ENCODE results near the gene SKAP1. TPM values are rescaled to one million over a fixed set of nuclear protein-coding genes. Genes with fewer than 3 reads are reported as not detected.
A peak's percentile ranks its signal among the peaks of the same experiment; 100 is the strongest.
"Not testable (repeated sequence)": the region's sequence is repeated elsewhere in the genome, so short reads cannot be mapped to it uniquely, and the experiment has no call there.

The SKAP1 gene
- total RNA-seq, 1 experiment from 2014 or later = not detected

GRCh38 chr17:48192321-48192731, 237.7 kb downstream of the SKAP1 start:
- H3K36me3 ChIP-seq (replicated peaks; ENCODE audit: control insufficient read depth, insufficient read depth, low read length) = no peaks in the 10 kb centered on the region
- H3K27me3 ChIP-seq (ENCODE audit: control insufficient read depth, insufficient read depth, low read length) = no peaks in the 10 kb centered on the region; the same call in 1 of the 2 replicates
- no peak overlapping the region for H3K4me3 ChIP-seq (ENCODE audit: insufficient read depth, low read depth, low read length)
- peak; percentile 43 for DNase-seq

GRCh38 chr17:48191362-48191761, 238.7 kb downstream of the SKAP1 start:
- H3K27me3 ChIP-seq (ENCODE audit: control insufficient read depth, insufficient read depth, low read length) = no peaks in the 10 kb centered on the region; the same call in 1 of the 2 replicates
- no peak for DNase-seq
- no peak overlapping the region for H3K4me3 ChIP-seq (ENCODE audit: insufficient read depth, low read depth, low read length)
- H3K36me3 ChIP-seq (replicated peaks; ENCODE audit: control insufficient read depth, insufficient read depth, low read length) = no peaks in the 10 kb centered on the region

GRCh38 chr17:48190871-48191270, 239.1 kb downstream of the SKAP1 start:
- Histone ChIP-seq H3K27me3 (ENCODE audit: control insufficient read depth, insufficient read depth, low read length) (no peaks in the 10 kb centered on the region; the same call in 1 of the 2 replicates), H3K4me3 (ENCODE audit: insufficient read depth, low read depth, low read length) (no peak overlapping the region), H3K36me3 (replicated peaks; ENCODE audit: control insufficient read depth, insufficient read depth, low read length) (no peaks in the 10 kb centered on the region)
- DNase-seq = no peak

GRCh38 chr17:48187872-48188608, 242.0 kb downstream of the SKAP1 start:
- Histone ChIP-seq H3K27me3 (ENCODE audit: control insufficient read depth, insufficient read depth, low read length) (no peaks in the 10 kb centered on the region; the same call in 1 of the 2 replicates), H3K4me3 (ENCODE audit: insufficient read depth, low read depth, low read length) (no peak overlapping the region), H3K36me3 (replicated peaks; ENCODE audit: control insufficient read depth, insufficient read depth, low read length) (no peaks in the 10 kb centered on the region)
- DNase-seq = no peak

DNA sequence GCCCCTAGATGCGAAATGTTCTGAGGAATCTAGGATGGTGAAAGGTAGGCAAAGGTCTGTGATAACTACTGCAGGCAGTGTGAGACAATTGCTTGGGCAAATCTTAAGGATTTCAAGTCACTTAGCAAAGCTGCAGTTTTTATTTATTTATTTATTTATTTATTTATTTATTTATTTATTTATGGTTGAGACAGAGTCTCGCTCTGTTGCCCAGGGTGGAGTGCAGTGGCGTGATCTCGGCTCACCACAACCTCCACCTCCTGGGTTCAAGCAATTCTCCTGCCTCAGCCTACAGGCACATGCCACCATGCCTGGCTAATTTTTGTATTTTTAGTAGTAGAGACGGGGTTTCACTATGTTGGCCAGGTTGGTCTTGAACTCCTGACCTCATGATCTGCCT, 243.7 kb downstream of the SKAP1 start:
- DNase-seq; H3K4me3 ChIP-seq (ENCODE audit: insufficient read depth, low read depth, low read length); H3K27me3 ChIP-seq (ENCODE audit: control insufficient read depth, insufficient read depth, low read length); H3K36me3 ChIP-seq (replicated peaks; ENCODE audit: control insufficient read depth, insufficient read depth, low read length): not testable (repeated sequence)

DNA sequence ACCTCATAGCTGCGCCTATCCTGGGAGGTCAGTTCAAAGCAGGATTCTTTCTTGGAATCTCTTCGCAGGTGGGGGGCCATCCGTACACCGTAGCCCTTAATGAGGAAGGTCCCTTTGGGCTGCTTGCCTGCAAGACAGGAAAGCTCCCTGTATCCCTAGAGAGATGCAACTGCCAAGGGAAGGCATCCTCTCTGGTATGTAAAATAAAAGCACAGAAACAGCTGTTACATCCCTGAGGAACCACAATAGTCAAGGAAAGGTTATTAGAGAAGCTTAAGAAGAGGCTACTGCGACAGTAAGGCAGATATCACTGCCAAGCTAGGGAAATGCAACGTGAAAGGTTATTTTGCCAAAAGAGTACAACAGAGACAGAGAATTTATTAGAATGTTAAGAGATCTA, 245.3 kb downstream of the SKAP1 start:
- no peaks in the 10 kb centered on the region for H3K36me3 ChIP-seq (replicated peaks; ENCODE audit: control insufficient read depth, insufficient read depth, low read length)
- no peak for DNase-seq
- H3K4me3 ChIP-seq (ENCODE audit: insufficient read depth, low read depth, low read length) = no peak overlapping the region
- H3K27me3 ChIP-seq (ENCODE audit: control insufficient read depth, insufficient read depth, low read length) = no peaks in the 10 kb centered on the region

GRCh38 chr17:48181653-48182052, 248.4 kb downstream of the SKAP1 start:
- peak; percentile 47 for DNase-seq
- Histone ChIP-seq H3K36me3 (replicated peaks; ENCODE audit: control insufficient read depth, insufficient read depth, low read length) (no peaks in the 10 kb centered on the region), H3K4me3 (ENCODE audit: insufficient read depth, low read depth, low read length) (no peak overlapping the region), H3K27me3 (ENCODE audit: control insufficient read depth, insufficient read depth, low read length) (no peaks in the 10 kb centered on the region)

DNA sequence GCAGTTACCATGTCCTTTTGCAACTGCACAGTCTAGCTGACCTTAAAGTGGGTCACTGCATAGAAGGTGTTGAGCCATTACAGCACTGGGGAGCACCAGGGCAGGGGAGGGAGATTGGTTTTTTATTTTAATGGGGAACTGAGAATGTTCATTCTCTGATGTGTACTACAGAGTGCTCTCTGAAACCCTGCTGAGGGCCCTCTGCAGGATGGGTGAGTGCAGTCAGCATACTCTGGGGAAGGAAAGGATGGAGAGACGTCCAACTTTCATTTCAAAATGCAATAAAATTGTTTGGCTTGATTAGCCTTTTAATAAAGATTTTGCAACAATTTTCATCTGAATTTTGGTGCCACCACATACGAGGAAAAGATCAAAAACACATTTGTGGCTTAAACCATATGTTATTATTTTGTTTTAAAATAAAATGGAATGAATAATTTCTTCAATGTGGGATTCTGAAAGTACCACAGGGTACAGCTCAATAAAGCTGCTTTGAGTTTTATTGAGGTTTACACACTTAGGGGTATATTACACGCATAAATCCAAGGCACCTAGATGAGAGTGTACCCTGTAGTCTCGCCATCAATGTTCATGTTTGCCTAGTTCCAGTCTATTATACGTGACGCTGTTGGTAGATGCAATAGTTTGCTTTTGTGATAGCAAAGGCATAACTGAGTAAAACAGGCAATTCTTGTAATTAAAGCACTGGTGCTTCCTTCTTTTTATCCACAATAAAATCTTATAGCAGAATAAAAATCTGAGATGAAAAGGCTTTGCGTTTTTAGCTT, 249.0 kb downstream of the SKAP1 start:
- DNase-seq = no peak
- Histone ChIP-seq H3K36me3 (replicated peaks; ENCODE audit: control insufficient read depth, insufficient read depth, low read length) (no peaks in the 10 kb centered on the region), H3K27me3 (ENCODE audit: control insufficient read depth, insufficient read depth, low read length) (no peaks in the 10 kb centered on the region), H3K4me3 (ENCODE audit: insufficient read depth, low read depth, low read length) (no peak overlapping the region)

GRCh38 chr17:48179071-48179945, 250.7 kb downstream of the SKAP1 start:
- DNase-seq = no peak
- Histone ChIP-seq H3K27me3 (ENCODE audit: control insufficient read depth, insufficient read depth, low read length) (no peaks in the 10 kb centered on the region), H3K4me3 (ENCODE audit: insufficient read depth, low read depth, low read length) (no peak overlapping the region), H3K36me3 (replicated peaks; ENCODE audit: control insufficient read depth, insufficient read depth, low read length) (no peaks in the 10 kb centered on the region)

- no peaks in the 10 kb centered on the region for H3K36me3 ChIP-seq (replicated peaks; ENCODE audit: control insufficient read depth, insufficient read depth, low read length)
- no peaks in the 10 kb centered on the region for H3K27me3 ChIP-seq (ENCODE audit: control insufficient read depth, insufficient read depth, low read length)
- no peak overlapping the region for H3K4me3 ChIP-seq (ENCODE audit: insufficient read depth, low read depth, low read length)
- DNase-seq = no peak
Observed at GRCh38 chr17:48178317-48178716, 251.7 kb downstream of the SKAP1 start.

- DNase-seq = no peak
Observed at GRCh38 chr17:48177816-48178215, 252.2 kb downstream of the SKAP1 start.

GRCh38 chr17:48176471-48176855, 253.6 kb downstream of the SKAP1 start:
- no peaks in the 10 kb centered on the region for H3K36me3 ChIP-seq (replicated peaks; ENCODE audit: control insufficient read depth, insufficient read depth, low read length)
- DNase-seq = no peak
- H3K27me3 ChIP-seq (ENCODE audit: control insufficient read depth, insufficient read depth, low read length) = no peaks in the 10 kb centered on the region

More at GRCh38 chr17:48177816-48178215, 252.2 kb downstream of the SKAP1 start:
- H3K36me3 ChIP-seq (replicated peaks; ENCODE audit: control insufficient read depth, insufficient read depth, low read length) = no peaks in the 10 kb centered on the region
- H3K4me3 ChIP-seq (ENCODE audit: insufficient read depth, low read depth, low read length) = no peak overlapping the region
- H3K27me3 ChIP-seq (ENCODE audit: control insufficient read depth, insufficient read depth, low read length) = no peaks in the 10 kb centered on the region

GRCh38 chr17:48175692-48176470, 254.1 kb downstream of the SKAP1 start:
- Histone ChIP-seq H3K36me3 (replicated peaks; ENCODE audit: control insufficient read depth, insufficient read depth, low read length) (no peaks in the 10 kb centered on the region), H3K4me3 (ENCODE audit: insufficient read depth, low read depth, low read length) (no peak overlapping the region), H3K27me3 (ENCODE audit: control insufficient read depth, insufficient read depth, low read length) (no peaks in the 10 kb centered on the region)
- no peak for DNase-seq

More at GRCh38 chr17:48176471-48176855, 253.6 kb downstream of the SKAP1 start:
- H3K4me3 ChIP-seq (ENCODE audit: insufficient read depth, low read depth, low read length) = no peak overlapping the region
